Cardiac fibroblast (primary cell): ENCODE results near the gene PSMC3.

Experiments used
- DNase-seq, 2 donors: peaks; one replicate each; pipeline versions ENCODE4 v3.0.0 to v3.0.0-alpha.2; 2010; ENCODE audit warnings: low read depth in 2 of 2
- H3K4me3 ChIP-seq, 2 donors: replicated peaks in 1 of 2; 1 replicate in 1 of 2; 2 replicates in 1 of 2; pipeline ENCODE4 v1.5.1; 2011; ENCODE audit warnings: low read depth in 2 of 2, low read length in 2 of 2, mild to moderate bottlenecking in 2 of 2, moderate library complexity in 1 of 2
- CTCF ChIP-seq: IDR thresholded peaks from one replicate; pipeline ENCODE4 v1.5.1; 2011; ENCODE audit warnings: low read depth, mild to moderate bottlenecking, low read length, inconsistent platforms

PSMC3 gene

GRCh38 chr11:47391711-47392432 is 34.4 kb downstream of the PSMC3 start:
- no peak for TF ChIP-seq CTCF
- no peak overlapping the region for H3K4me3 ChIP-seq
- no peak for DNase-seq

- no peak for TF ChIP-seq CTCF
- no peak overlapping the region for H3K4me3 ChIP-seq
- no peak for DNase-seq
These were observed 35.1 kb downstream of the PSMC3 start for GRCh38 chr11:47391077-47391583.

DNA sequence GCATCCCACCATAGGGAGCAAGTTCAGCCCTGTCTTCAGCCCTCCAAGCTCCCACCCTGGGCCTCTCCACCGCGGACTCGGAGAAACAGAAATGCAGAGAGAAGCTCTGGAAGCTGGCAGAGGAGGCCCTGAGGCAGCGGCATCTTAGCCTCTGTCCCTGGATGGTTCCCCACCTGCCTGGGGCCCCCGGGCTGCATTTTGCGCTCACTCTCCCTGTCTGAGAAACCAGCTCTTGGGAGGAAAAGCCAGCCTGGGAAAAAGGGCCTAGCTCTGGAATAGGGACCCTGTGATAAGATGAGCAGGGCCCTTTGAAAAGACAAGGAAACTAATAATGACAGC is 35.8 kb downstream of the PSMC3 start:
- TF ChIP-seq CTCF, result no peak
- DNase-seq, result no peak
- H3K4me3 ChIP-seq, result no peak overlapping the region

DNA sequence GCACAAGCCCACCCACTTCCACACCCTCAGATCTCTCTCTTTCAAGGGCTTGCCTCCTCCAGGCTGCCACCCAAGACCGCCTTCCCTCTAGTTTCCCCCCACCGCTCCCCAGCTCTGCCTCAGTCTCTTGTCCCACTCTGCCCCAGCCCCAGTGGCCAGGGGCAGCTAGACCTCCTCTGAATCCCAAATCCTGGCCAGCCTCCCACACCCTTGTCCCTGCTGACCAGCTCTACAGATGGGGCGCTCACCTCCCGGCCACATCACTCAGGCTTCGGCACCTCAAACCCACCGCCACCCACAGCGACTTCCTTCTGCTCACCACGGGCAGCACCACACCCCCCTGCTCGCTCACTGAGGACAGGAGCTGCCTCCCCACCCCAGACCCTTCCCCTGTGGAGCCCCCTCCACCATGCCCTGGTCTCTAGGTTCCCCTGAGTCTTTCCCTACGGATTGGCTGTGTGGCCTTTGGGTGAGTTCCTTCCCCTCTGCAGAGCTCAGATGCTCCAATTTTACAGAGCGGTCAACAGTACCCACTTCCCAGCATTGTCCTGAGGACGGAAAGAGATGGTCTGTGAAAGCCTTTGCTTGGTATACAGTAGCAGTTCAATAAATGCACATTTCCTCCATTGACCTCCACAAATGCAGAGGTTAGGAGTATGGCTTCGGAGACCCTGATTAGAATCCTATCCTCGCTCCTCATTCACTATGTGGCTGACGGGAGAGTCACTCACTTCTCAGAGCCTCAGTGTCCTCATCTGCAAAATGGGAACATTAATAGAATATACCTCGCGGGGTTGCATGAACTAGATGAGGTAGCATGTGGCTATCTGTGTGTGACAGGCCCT is 36.4 kb downstream of the PSMC3 start:
- no peak for TF ChIP-seq CTCF
- no peak for DNase-seq
- H3K4me3 ChIP-seq, result no peak overlapping the region

DNA sequence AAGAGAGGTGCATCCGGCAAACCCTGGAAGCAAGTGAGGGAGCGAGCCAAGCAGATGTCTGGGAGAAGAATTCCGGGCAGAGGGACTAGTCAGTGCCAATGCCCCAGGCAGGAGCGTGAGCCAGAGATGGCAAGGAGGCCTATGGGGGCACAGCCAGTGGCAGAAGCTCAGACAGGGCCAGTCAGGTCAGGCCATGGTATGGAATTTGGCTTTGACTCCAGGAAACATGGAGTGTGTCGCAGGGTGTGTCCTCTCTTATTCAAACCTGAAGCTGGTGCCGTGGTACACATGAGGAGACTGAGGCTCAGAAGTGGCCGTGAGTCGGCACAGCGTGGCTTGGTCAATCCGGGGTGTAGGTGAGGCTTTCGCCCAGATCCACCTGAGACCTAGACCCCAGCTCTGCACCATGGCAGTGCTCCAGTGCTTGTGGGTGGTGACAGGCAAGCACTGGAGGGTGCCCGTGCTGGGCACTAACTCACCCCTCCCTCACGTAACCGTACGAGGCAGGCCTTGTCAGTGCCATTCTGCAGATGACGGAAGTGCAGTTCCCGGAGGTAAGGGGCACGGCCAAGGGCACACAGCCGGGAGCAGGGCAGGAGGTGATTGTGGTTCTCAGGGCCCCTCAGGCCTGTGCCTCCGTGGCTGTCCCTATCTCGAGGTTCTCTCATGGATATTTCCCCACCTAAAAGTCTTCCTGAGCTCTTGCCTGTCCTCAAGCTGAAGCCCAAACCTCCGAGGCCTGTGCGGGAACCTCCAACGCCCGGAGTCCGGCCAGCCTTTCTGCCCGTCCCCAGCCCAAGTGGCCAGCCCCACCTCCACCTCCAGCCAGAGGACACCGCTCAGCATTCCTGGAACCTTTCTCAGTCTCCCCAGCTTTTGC is 37.3 kb downstream of the PSMC3 start:
- no peak overlapping the region for H3K4me3 ChIP-seq
- no peak for DNase-seq
- no peak for TF ChIP-seq CTCF

DNA sequence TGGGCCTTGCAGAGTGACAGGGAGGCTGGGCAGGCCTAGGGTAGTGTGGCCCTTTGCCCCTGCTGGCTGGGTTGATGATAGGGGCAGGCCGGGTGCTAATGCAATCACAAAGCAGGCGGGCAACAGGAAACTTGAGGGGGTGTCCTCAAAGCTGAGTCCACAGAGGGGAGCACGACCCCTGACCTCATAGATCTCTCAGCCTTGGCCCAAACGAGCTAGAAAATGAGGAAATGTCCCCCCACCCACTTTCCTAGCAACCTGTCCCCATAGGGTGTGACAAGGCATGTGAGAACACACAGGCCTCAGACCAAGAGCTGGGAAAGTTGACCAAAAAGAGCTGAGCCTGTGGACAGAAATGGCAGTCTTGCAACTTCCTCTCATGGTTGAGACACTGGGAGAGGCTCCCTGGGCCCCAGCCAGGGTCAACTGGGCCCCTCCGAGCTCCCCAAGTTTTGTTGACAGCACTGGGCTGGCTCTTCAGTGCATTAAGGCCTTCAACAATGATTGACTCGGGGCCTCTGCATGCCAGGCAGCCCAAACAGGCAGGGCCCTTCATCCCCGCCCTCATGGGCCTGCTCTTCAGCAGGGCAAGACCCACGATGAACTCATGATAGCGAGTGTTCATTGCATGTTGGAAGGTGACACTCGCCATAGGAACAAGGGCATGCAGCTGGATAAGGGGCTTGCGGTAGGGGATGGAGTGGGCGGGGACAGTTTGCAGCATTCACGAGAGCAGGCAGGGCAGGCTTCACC is 38.1 kb downstream of the PSMC3 start:
- H3K4me3 ChIP-seq, result no peak overlapping the region
- no peak for TF ChIP-seq CTCF
- DNase-seq, result no peak
